Skeletal muscle tissue (tissue), 4 donors: ENCODE data around the gene CD247. TPM values are rescaled to one million over a fixed set of nuclear protein-coding genes. Genes with fewer than 3 reads are reported as not detected.

Source experiments
- H3K27ac ChIP-seq: one replicate; pipeline ENCODE4 v1.7.0; 2013; ENCODE audit warnings: mild to moderate bottlenecking, low read depth, low read length, inconsistent platforms
- H3K27me3 ChIP-seq, 3 donors: one replicate each; pipeline ENCODE4 v1.7.0; 2013; ENCODE audit warnings: low read length in 3 of 3; ENCODE audit not compliant: control insufficient read depth in 3 of 3, insufficient read depth in 3 of 3
- H3K36me3 ChIP-seq, 3 donors: one replicate each; pipeline ENCODE4 v1.7.0; 2013; ENCODE audit warnings: low read length in 3 of 3; ENCODE audit not compliant: control insufficient read depth in 3 of 3, insufficient read depth in 3 of 3
- H3K4me1 ChIP-seq, 3 donors: one replicate each; pipeline ENCODE4 v1.7.0; 2013; ENCODE audit warnings: low read length in 3 of 3, mild to moderate bottlenecking in 3 of 3; ENCODE audit not compliant: control insufficient read depth in 3 of 3, insufficient read depth in 3 of 3
- H3K4me3 ChIP-seq, 3 donors: one replicate each; pipeline ENCODE4 v1.7.0; 2013; ENCODE audit warnings: low read length in 3 of 3
- H3K9ac ChIP-seq, 3 donors: one replicate each; pipeline ENCODE4 v1.7.0; 2013; ENCODE audit warnings: low read length in 3 of 3, mild to moderate bottlenecking in 3 of 3, moderate library complexity in 2 of 3, low read depth in 1 of 3
- H3K9me3 ChIP-seq, 3 donors: one replicate each; pipeline ENCODE4 v1.7.0; 2013; ENCODE audit warnings: low read length in 3 of 3; ENCODE audit not compliant: control insufficient read depth in 3 of 3
- total RNA-seq: library from RNA; depleted of rRNA; stranded (reverse); fragments of >200 nt; gene quantifications from one replicate; pipeline ENCODE4 v1.2.3, GENCODE V29; 2014
- donor health status: Osteomylitis.

The CD247 gene
- total RNA-seq, 1 donor from 2014 or later: 0.52 TPM

GRCh38 chr1:167526667-167527383 lies 8.5 kb upstream of the CD247 start:
- no peaks in the 10 kb centered on the region for H3K9me3 ChIP-seq
- no peaks in the 10 kb centered on the region for H3K27me3 ChIP-seq
- no peaks in the 10 kb centered on the region for H3K36me3 ChIP-seq
- H3K27ac ChIP-seq: no peak overlapping the region
- H3K4me3 ChIP-seq: no peak overlapping the region
- no peak overlapping the region for H3K9ac ChIP-seq
- H3K4me1 ChIP-seq: no peaks in the 10 kb centered on the region

GRCh38 chr1:167524651-167525050 lies 6.3 kb upstream of the CD247 start:
- no peaks in the 10 kb centered on the region for H3K27me3 ChIP-seq
- H3K4me3 ChIP-seq: no peak overlapping the region
- H3K4me1 ChIP-seq: no peaks in the 10 kb centered on the region
- no peaks in the 10 kb centered on the region for H3K36me3 ChIP-seq
- no peak overlapping the region for H3K27ac ChIP-seq
- no peak overlapping the region for H3K9ac ChIP-seq
- no peaks in the 10 kb centered on the region for H3K9me3 ChIP-seq

DNA sequence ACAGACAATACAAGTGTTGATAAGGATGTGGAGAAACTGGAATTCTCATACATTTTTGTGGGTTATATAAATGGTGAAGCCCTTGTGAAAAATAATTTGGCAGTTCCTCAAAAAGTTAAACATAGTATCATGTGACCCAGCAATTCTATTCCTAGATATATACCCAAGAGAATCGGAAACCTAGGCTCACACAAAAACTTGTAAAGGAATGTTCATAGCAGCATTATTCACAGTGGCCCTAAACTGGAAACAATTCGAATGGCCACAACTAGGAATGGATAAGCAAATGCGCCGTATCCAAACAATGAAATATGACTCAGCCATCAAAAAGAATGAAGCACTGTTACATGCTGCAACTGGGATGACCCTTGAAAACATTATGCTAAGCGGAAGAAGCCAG lies 3.9 kb upstream of the CD247 start:
- no peak overlapping the region for H3K9ac ChIP-seq
- no peaks in the 10 kb centered on the region for H3K9me3 ChIP-seq
- H3K4me3 ChIP-seq: no peak overlapping the region
- H3K27me3 ChIP-seq: peaks cover 0 to 5% (median 0%) of the 10 kb centered on the region in 3 donors
- no peaks in the 10 kb centered on the region for H3K36me3 ChIP-seq
- H3K4me1 ChIP-seq: no peaks in the 10 kb centered on the region
- no peak overlapping the region for H3K27ac ChIP-seq

- Histone ChIP-seq H3K9ac (no peak overlapping the region), H3K9me3 (no peaks in the 10 kb centered on the region), H3K27me3 (peaks cover 0 to 5% (median 0%) of the 10 kb centered on the region in 3 donors), H3K4me1 (no peaks in the 10 kb centered on the region), H3K4me3 (no peak overlapping the region), H3K27ac (no peak overlapping the region), H3K36me3 (no peaks in the 10 kb centered on the region)
Measured at GRCh38 chr1:167520711-167521206, 2.4 kb upstream of the CD247 start.

- Histone ChIP-seq H3K27me3 (peaks cover 0 to 5% (median under 1%) of the 10 kb centered on the region in 3 donors), H3K9ac (no peak overlapping the region), H3K4me1 (no peaks in the 10 kb centered on the region), H3K27ac (no peak overlapping the region), H3K36me3 (no peaks in the 10 kb centered on the region), H3K4me3 (no peak overlapping the region), H3K9me3 (no peaks in the 10 kb centered on the region)
Measured at GRCh38 chr1:167517535-167518330, 596 bp downstream of the CD247 start.

DNA sequence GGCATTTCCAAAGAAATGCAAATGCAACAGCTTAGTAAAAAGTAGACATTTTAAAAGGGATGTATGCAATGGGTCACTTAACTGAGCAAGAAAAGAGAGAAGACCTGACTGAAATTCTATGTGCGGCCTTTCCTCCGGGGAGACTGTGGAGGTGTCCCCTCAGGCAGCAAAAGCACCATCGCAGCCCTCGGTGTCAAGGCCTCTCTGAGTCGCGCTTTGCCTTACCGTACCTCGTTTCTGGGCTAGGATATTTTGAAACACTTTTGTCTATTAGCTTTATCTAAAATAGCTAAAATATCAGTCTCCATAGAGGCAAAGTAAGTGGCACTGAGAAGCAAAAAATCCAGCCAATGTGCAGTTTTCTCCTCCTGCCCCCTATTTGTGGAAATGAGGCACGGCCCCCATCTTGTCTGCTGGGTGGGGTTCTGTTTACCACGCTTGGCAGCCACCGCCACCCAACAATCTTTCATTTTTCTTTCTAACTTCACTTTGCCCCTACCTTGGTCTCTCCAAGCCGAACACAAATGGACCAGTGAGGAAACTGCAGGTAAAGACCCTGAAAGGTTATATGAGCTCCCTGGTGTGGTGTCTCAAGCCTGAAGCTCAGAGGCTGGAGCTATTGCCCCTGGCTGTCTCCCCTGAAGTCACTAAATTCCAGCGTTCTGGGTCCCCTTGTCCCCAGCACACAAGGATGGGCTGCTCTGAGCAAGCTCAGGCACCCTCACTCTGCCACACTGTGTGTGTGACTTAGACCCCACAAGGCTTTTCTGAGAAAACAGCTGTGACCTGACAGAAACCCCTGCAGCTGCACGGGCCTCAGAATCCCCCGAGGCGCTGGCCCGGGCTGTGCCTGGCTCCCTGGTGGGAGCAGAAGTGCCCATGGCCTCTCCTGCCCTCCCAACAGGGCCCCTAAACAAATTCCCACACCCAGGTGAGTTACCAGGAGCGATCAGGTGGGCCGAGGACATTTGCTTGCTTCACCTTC lies 1.6 kb downstream of the CD247 start:
- Histone ChIP-seq H3K36me3 (no peaks in the 10 kb centered on the region), H3K27ac (no peak overlapping the region), H3K9ac (no peak overlapping the region), H3K27me3 (peaks cover 0 to 5% (median 3%) of the 10 kb centered on the region in 3 donors), H3K9me3 (no peaks in the 10 kb centered on the region), H3K4me1 (no peaks in the 10 kb centered on the region), H3K4me3 (no peak overlapping the region)

GRCh38 chr1:167515893-167516321 lies 2.4 kb downstream of the CD247 start:
- H3K4me1 ChIP-seq: no peaks in the 10 kb centered on the region
- H3K4me3 ChIP-seq: no peak overlapping the region
- peaks cover 0 to 5% (median 3%) of the 10 kb centered on the region in 3 donors for H3K27me3 ChIP-seq
- no peak overlapping the region for H3K9ac ChIP-seq
- no peak overlapping the region for H3K27ac ChIP-seq
- H3K36me3 ChIP-seq: no peaks in the 10 kb centered on the region
- H3K9me3 ChIP-seq: no peaks in the 10 kb centered on the region

GRCh38 chr1:167515461-167515860 lies 2.9 kb downstream of the CD247 start:
- Histone ChIP-seq H3K36me3 (no peaks in the 10 kb centered on the region), H3K9me3 (no peaks in the 10 kb centered on the region), H3K27me3 (peaks cover 0 to 6% (median 5%) of the 10 kb centered on the region in 3 donors), H3K4me3 (no peak overlapping the region), H3K27ac (no peak overlapping the region), H3K9ac (no peak overlapping the region), H3K4me1 (no peaks in the 10 kb centered on the region)

GRCh38 chr1:167514288-167514687 lies 4.0 kb downstream of the CD247 start:
- Histone ChIP-seq H3K27ac (no peak overlapping the region), H3K9ac (no peak overlapping the region), H3K36me3 (no peaks in the 10 kb centered on the region), H3K4me3 (no peak overlapping the region), H3K9me3 (no peaks in the 10 kb centered on the region), H3K4me1 (no peaks in the 10 kb centered on the region), H3K27me3 (peaks cover 0 to 12% (median 8%) of the 10 kb centered on the region in 3 donors)
